Spleen (tissue), 11 donors: Measurements from ENCODE around the gene BEST3. TPM values are rescaled to one million over a fixed set of nuclear protein-coding genes. Genes with fewer than 3 reads are reported as not detected.
A peak's percentile ranks its signal among the peaks of the same experiment; 100 is the strongest.

Experiments used
- DNase-seq: peaks from one replicate; pipeline ENCODE4 v3.0.0-alpha.2; 2020
- H3K27ac ChIP-seq, 8 donors: fragments of 200-600 bp; sonication (generic) in 7 of 8; 1 replicate in 4 of 8; 2 replicates in 4 of 8; pipeline versions ENCODE4 v1.5.0 to v1.8.0; 2016 to 2021; ENCODE audit warnings: inconsistent platforms in 4 of 8, mild to moderate bottlenecking in 4 of 8, moderate library complexity in 1 of 8
- H3K27me3 ChIP-seq, 7 donors: fragments of 200-600 bp; sonication (generic) in 6 of 7; replicated peaks in 1 of 7; 1 replicate in 4 of 7; 2 replicates in 3 of 7; pipeline versions ENCODE4 v1.5.0 to v1.8.0; 2016 to 2021; ENCODE audit warnings: inconsistent platforms in 3 of 7, mild to moderate bottlenecking in 1 of 7
- H3K36me3 ChIP-seq, 6 donors: fragments of 200-600 bp; sonication (generic) in 5 of 6; 1 replicate in 4 of 6; 2 replicates in 2 of 6; pipeline versions ENCODE4 v1.5.0 to v1.8.0; 2016 to 2021; ENCODE audit warnings: inconsistent platforms in 2 of 6
- H3K4me1 ChIP-seq, 6 donors: fragments of 200-600 bp; sonication (generic) in 5 of 6; 1 replicate in 3 of 6; 2 replicates in 3 of 6; pipeline versions ENCODE4 v1.5.0 to v1.8.0; 2016 to 2021; ENCODE audit warnings: inconsistent platforms in 3 of 6
- H3K4me3 ChIP-seq, 8 donors: fragments of 200-600 bp; sonication (generic) in 7 of 8; 1 replicate in 4 of 8; 2 replicates in 4 of 8; pipeline versions ENCODE4 v1.5.0 to v1.8.0; 2016 to 2021; ENCODE audit warnings: inconsistent platforms in 4 of 8, mild to moderate bottlenecking in 4 of 8, moderate library complexity in 2 of 8
- H3K9me3 ChIP-seq, 8 donors: fragments of 200-600 bp; sonication (generic) in 7 of 8; 1 replicate in 4 of 8; 2 replicates in 4 of 8; pipeline versions ENCODE4 v1.5.0 to v1.8.0; 2016 to 2021; ENCODE audit warnings: inconsistent platforms in 4 of 8
- CTCF ChIP-seq, 11 experiments: fragments of 200-600 bp in 7 of 11; fragments of 450-650 bp in 4 of 11; sonication (generic) in 4 of 11; IDR thresholded peaks in 8 of 11; conservative IDR thresholded peaks in 3 of 11; 1 replicate in 7 of 11; 2 replicates in 4 of 11; pipeline versions ENCODE4 v1.4.0 to v1.8.0; 2016 to 2021; ENCODE audit warnings: antibody characterized with exemption in 11 of 11, inconsistent platforms in 4 of 11, mild to moderate bottlenecking in 1 of 11
- POLR2A ChIP-seq, 3 donors: fragments of 450-650 bp; IDR thresholded peaks; one replicate each; pipeline ENCODE4 v1.5.1; 2017; ENCODE audit warnings: antibody characterized with exemption in 3 of 3, mild to moderate bottlenecking in 1 of 3
- POLR2AphosphoS5 ChIP-seq, 3 donors: sonication (generic); formaldehyde crosslinking; IDR thresholded peaks; one replicate each; pipeline ENCODE4 v1.5.1; 2017; ENCODE audit warnings: antibody characterized with exemption in 3 of 3
- WGBS, 5 donors: extraction: QIAGEN DNeasy Blood & Tissue Kit in 3 of 5; methylation state at CpG; one replicate each; pipeline versions ENCODE4 v1.1.5 to v1.1.7; 2013 to 2018; 5-methylcytosine and 5-hydroxymethylcytosine counted together
- intact Hi-C: fragments of 100-400 bp; cut with DNase I; formaldehyde crosslinking; loops from one replicate; pipeline ENCODE4 v1.15.0; 2023; ENCODE audit warnings: low total_unique reads
- polyA plus RNA-seq, 3 donors: library from polyadenylated mRNA; stranded (reverse); fragments of 200-250 nt; gene quantifications; one replicate each; pipeline ENCODE4 v1.2.1, GENCODE V29; 2013
- total RNA-seq, 7 donors: library from RNA; depleted of rRNA in 3 of 7; stranded (reverse); fragments of >200 nt in 3 of 7; fragmentation: NEBNext Ultra II Directional in 4 of 7; extraction: Animal tissue kit (Norgen Biotek cat#: 25700) in 4 of 7; gene quantifications; one replicate each; pipeline versions ENCODE4 v1.1.0 to v1.2.1, GENCODE V29; 2016 to 2021
- donor health status: healthy with polysubstance abuse.
- donor health status: DM: no; HTN: no; CAD: no; lungs with moderate emphysema.
- donor health status: DM: no; HTN: no; CAD: no.
- donor health status: Bipolar disorder and iron deficiency.
- donor health status: healthy.
- donor health status: DM: no; HTN: no; CAD: no.
- donor health status: DM: yes; HTN: yes; CAD: no.

Gene BEST3
- total and polyA plus RNA-seq, 10 donors, result 0.14 TPM; not detected in 9

GRCh38 chr12:69642531-69642930, 56.6 kb downstream of the BEST3 start:
- 77 to 90% (median 86%) methylated on average over 6 of the region's 6 CpGs for WGBS, 5 donors
- intact Hi-C loops, result no loop called here

GRCh38 chr12:69641546-69641945, 57.6 kb downstream of the BEST3 start:
- Histone ChIP-seq H3K9me3 (no peaks in the 10 kb centered on the region), H3K36me3 (no peaks in the 10 kb centered on the region), H3K4me1 (peaks cover 0 to 5% (median 0%) of the 10 kb centered on the region in 6 donors), H3K4me3 (no peak overlapping the region), H3K27ac (no peak overlapping the region), H3K27me3 (no peaks in the 10 kb centered on the region)
- WGBS, 5 donors, result 79 to 96% (median 89%) methylated on average over 7 of the region's 7 CpGs
- no peak for TF ChIP-seq CTCF (IDR thresholded peaks at IDR 0.05 in 8 of 11, conservative IDR thresholded peaks at IDR 0.05 in 3 of 11)
- TF ChIP-seq POLR2AphosphoS5 (IDR thresholded peaks at IDR 0.05), result no peak
- TF ChIP-seq POLR2A (IDR thresholded peaks at IDR 0.05), result no peak
- intact Hi-C loops, result no loop called here
- no peak for DNase-seq

More at GRCh38 chr12:69642531-69642930, 56.6 kb downstream of the BEST3 start:
- no peak for TF ChIP-seq POLR2AphosphoS5 (IDR thresholded peaks at IDR 0.05)
- TF ChIP-seq CTCF (IDR thresholded peaks at IDR 0.05 in 8 of 11, conservative IDR thresholded peaks at IDR 0.05 in 3 of 11), result no peak
- no peak for TF ChIP-seq POLR2A (IDR thresholded peaks at IDR 0.05)
- Histone ChIP-seq H3K4me1 (peaks cover 0 to 5% (median 0%) of the 10 kb centered on the region in 6 donors), H3K9me3 (no peaks in the 10 kb centered on the region), H3K36me3 (no peaks in the 10 kb centered on the region), H3K27ac (no peak overlapping the region), H3K27me3 (no peaks in the 10 kb centered on the region), H3K4me3 (no peak overlapping the region)
- DNase-seq, result no peak

GRCh38 chr12:69639400-69640016, 59.6 kb downstream of the BEST3 start:
- DNase-seq, result peak; percentile 86
- TF ChIP-seq CTCF (IDR thresholded peaks at IDR 0.05 in 8 of 11, conservative IDR thresholded peaks at IDR 0.05 in 3 of 11) (peak; percentile 38 to 89 (median 82)), POLR2A (IDR thresholded peaks at IDR 0.05) (no peak)
- intact Hi-C loops, result no loop called here

DNA sequence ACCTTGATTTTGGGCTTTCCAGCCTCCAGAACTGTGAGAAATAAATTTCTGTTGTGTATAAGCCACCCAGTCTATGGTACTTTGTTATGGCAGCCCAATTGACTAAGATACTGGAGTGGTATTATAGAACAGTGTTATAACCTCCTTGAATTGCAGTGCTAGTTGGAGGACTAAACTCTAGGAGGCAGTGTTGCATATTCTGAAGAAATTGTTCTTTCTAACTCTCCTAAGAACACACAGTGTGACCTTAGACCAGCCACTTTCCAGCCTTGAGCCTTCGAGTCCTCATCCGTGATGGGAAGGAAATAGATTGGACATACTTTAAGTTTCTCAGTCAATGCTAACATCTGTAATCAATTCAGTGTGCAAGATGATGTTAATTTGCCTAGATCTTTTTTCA, 66.0 kb downstream of the BEST3 start:
- 77 to 92% (median 87%) methylated on average over 2 of the region's 2 CpGs for WGBS, 5 donors
- intact Hi-C loops, result no loop called here

More at GRCh38 chr12:69639400-69640016, 59.6 kb downstream of the BEST3 start:
- H3K27me3 ChIP-seq, result no peaks in the 10 kb centered on the region
- no peak overlapping the region for H3K27ac ChIP-seq
- no peaks in the 10 kb centered on the region for H3K9me3 ChIP-seq
- WGBS, 5 donors, result 25 to 33% (median 29%) methylated on average over 12 of the region's 12 CpGs
- no peak overlapping the region for H3K4me3 ChIP-seq
- peaks cover 0 to 5% (median 0%) of the 10 kb centered on the region in 6 donors for H3K4me1 ChIP-seq
- no peaks in the 10 kb centered on the region for H3K36me3 ChIP-seq

More for the DNA sequence above, 66.0 kb downstream of the BEST3 start:
- Histone ChIP-seq H3K36me3 (no peaks in the 10 kb centered on the region), H3K4me1 (no peaks in the 10 kb centered on the region), H3K9me3 (no peaks in the 10 kb centered on the region), H3K4me3 (no peak overlapping the region), H3K27me3 (no peaks in the 10 kb centered on the region), H3K27ac (no peak overlapping the region)
- DNase-seq, result no peak
- TF ChIP-seq POLR2AphosphoS5 (IDR thresholded peaks at IDR 0.05), result no peak
- TF ChIP-seq POLR2A (IDR thresholded peaks at IDR 0.05), result no peak
- TF ChIP-seq CTCF (IDR thresholded peaks at IDR 0.05 in 8 of 11, conservative IDR thresholded peaks at IDR 0.05 in 3 of 11), result no peak
